HAP-1 (cell line): ENCODE results near the gene HOXA13.

ENCODE experiments used
- DNase-seq, 2 experiments: peaks; one replicate each; pipeline ENCODE4 v3.0.0-alpha.2; 2016 to 2020; ENCODE audit warnings: low spot score in 2 of 2
- H3K27me3 ChIP-seq: fragments of 250-450 bp; sonication (Bioruptor Pico); 2 replicates; pipeline ENCODE4 v1.5.1; 2020; ENCODE audit warnings: low read depth, mild to moderate bottlenecking, moderate library complexity
- H3K36me3 ChIP-seq: fragments of 250-450 bp; sonication (Bioruptor Pico); replicated peaks from 2 replicates; pipeline ENCODE4 v1.5.1; 2020; ENCODE audit warnings: mild to moderate bottlenecking
- H3K4me1 ChIP-seq: fragments of 250-450 bp; sonication (Bioruptor Pico); 2 replicates; pipeline ENCODE4 v1.5.1; 2020; ENCODE audit warnings: mild to moderate bottlenecking
- H3K4me3 ChIP-seq: fragments of 250-450 bp; sonication (Bioruptor Pico); 2 replicates; pipeline ENCODE4 v1.5.1; 2020; ENCODE audit warnings: mild to moderate bottlenecking, moderate library complexity
- H3K9me3 ChIP-seq: fragments of 250-450 bp; sonication (Bioruptor Pico); 2 replicates; pipeline ENCODE4 v1.5.1; 2020; ENCODE audit warnings: mild to moderate bottlenecking, moderate library complexity
- in situ Hi-C: fragments of 300-500 bp; cut with MboI; formaldehyde crosslinking; loops from 3 replicates; pipeline ENCODE4 v1.14.3; 2020; ENCODE audit warnings: low sequenced_read_pairs, inconsistent platforms, mixed read lengths

HOXA13 gene

DNA sequence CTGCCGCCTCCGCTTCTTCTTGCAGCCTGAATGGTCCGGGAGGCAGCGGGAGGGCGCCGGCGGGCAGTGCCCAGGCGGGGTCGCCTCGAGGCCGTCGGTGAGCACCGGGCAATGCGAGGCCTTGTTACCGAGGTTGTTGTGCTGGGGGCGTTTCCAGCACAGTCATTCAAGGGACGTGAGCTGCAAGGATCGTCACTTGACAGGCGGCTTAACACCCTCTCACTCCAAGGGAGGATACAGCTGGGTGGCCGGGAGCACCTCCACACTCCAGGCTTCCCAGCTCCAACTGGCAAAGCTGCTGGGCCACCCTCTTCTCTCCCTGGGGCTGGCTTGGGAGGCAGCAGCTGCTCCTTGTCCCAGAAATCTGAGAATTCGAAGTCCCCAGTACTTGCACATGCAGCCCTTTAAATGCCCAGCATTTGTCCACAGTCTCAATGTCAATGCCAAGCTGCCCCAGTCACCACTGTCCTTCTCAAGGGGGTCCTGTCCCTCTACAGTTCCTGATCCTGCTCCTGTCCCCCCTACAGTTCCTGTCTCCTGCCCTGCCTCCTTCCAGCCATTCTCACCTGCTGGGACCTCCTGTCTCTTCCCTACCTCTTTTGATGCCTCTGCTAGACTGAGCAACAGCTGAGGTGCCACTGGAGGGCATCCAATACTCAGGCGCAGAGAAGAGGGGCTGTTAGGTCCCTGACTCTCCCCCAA is 10.4 kb downstream of the HOXA13 start:
- Histone ChIP-seq H3K9me3 (no peaks in the 10 kb centered on the region), H3K4me1 (peaks cover 32% of the 10 kb centered on the region), H3K27me3 (no peaks in the 10 kb centered on the region), H3K4me3 (peak overlapping the region; percentile 60), H3K36me3 (peaks cover 27% of the 10 kb centered on the region)
- in situ Hi-C loops: no loop called here
- DNase-seq: peak; percentile 71 to 73

DNA sequence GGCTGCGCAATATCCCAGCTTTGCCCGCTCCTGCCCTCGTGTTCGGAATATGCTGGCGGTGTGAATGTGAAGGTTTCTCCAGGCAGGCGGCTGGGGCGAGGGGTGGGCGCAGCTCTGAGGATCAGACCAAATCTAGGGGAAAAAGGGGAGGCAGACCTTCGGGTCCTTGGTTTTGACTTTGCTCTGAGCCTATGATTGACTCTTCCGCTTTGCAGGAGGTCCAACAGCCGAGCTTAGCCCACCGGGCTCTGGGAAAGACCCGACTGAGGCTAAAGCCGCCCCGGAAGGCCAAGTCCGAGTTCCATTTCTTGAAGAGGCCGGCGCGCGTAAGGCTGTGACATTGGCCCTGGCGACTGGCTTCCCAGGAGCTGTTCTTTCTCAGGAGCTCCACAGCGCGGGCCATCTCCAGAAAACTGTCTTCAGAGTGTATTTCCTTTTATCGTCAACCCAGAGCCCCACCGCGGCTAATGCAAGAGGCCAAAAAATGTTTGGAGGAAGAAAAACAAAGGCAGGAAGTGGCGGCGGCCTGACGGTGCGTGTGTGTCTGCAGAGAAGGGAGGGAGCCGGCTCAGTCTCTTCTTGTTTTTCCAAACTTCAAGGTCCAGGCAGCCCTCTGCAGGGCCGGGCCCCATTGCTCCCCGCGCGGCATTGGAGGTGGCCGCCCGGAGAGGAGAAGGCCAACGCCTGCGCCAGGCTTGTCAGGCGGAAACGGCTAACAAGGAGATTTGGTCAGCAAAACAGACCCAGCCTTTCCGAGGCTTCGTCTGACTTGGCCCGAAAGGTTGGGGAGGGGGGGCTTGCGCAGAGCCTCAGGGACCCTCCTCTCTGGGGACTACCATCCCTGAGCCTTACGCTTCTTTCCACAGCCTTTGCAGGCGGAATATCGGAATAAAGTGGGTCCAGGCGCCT is 11.3 kb downstream of the HOXA13 start:
- Histone ChIP-seq H3K4me1 (peaks cover 29% of the 10 kb centered on the region), H3K36me3 (peaks cover 19% of the 10 kb centered on the region), H3K27me3 (no peaks in the 10 kb centered on the region), H3K9me3 (no peaks in the 10 kb centered on the region), H3K4me3 (peak overlapping the region; percentile 60)
- in situ Hi-C loops: no loop called here
- peak; percentile 34 to 58 for DNase-seq

DNA sequence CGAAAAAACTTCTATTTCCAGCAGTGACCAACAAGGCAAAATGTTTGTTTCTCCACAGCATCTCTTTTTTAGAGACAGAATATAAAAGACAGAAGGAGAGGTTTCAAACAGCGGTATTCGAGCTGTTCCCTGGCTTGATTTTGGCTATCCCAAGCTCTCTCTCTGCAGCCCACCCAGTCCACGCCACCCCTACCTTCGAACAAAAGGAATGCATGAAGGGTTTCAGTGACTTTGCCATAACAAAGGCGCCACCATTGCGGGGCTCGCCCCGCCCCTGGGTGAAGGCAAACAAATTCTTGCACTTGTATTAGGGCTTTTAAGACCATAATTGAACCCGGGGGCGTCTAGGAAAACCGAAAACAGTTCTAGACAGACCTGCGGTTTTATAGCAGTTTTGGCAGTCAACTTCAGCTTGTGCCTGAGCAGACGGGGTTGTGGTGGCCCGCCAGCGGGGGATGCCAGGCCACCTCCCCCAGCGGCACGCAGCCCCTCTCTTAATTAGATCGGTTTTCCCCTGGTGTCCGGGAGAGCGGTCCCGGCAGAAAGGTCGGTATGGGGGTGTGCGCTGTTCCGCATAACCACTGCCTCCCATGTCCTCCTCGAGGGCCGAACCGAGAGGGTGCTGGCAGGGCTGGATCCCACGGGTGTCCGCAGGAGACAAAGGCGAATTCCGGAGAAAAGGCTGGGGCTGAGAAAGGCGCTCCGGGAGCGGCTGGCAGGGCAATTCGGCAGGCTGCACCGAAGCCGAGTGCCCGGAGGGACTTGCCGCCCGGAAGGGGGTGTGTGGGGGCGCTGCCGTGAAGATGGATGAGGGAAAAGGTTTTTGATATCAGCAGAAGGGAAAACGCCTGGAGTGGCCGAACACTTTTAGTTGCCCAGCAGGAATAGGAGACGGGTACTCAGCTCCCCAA is 12.2 kb downstream of the HOXA13 start:
- Histone ChIP-seq H3K4me1 (peaks cover 32% of the 10 kb centered on the region), H3K9me3 (no peaks in the 10 kb centered on the region), H3K36me3 (peaks cover 12% of the 10 kb centered on the region), H3K27me3 (no peaks in the 10 kb centered on the region), H3K4me3 (peak overlapping the region; percentile 60)
- in situ Hi-C loops: no loop called here
- peak; percentile 94 to 96 for DNase-seq

DNA sequence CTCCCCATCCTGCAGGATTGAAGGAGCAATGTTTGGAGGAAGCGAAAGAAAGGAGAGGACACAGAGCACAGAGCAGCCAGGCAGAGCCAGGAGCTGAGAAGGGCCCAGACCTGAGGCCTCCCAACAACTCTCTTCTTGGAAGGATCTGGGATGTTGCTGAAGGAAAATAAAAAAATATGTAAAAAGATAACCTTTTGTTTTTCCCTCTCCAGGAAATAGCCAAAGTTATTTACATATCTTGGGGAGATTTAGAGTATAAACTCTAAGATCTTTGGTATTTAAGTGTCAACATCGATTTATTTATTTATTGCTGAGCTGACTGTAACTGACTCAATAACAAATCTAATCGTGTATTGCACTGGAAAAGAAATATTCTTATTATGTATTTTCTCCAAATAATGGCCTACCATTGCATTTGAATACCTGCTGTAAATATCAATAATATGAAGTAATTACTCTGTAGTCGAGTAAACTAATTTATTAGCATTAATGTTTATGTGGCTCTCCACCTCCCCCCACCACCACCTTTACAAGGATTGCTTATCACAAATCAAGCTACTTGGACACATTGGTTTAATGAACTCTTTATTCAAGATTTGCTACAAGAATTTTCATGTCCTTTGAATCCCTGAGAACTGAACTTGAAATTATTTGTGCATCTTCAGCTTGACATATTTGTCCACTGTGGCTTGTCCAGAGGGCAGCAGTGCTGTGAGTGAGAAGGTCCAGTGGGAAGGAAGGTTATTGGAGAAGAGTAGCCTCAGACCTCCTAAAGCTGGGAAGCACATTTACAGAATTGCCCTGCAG is 13.0 kb downstream of the HOXA13 start:
- H3K36me3 ChIP-seq: peaks cover 16% of the 10 kb centered on the region
- H3K9me3 ChIP-seq: no peaks in the 10 kb centered on the region
- peak; percentile 29 to 40 for DNase-seq
- peaks cover 35% of the 10 kb centered on the region for H3K4me1 ChIP-seq
- peak overlapping the region; percentile 60 for H3K4me3 ChIP-seq
- no peaks in the 10 kb centered on the region for H3K27me3 ChIP-seq
- in situ Hi-C loops: no loop called here

DNA sequence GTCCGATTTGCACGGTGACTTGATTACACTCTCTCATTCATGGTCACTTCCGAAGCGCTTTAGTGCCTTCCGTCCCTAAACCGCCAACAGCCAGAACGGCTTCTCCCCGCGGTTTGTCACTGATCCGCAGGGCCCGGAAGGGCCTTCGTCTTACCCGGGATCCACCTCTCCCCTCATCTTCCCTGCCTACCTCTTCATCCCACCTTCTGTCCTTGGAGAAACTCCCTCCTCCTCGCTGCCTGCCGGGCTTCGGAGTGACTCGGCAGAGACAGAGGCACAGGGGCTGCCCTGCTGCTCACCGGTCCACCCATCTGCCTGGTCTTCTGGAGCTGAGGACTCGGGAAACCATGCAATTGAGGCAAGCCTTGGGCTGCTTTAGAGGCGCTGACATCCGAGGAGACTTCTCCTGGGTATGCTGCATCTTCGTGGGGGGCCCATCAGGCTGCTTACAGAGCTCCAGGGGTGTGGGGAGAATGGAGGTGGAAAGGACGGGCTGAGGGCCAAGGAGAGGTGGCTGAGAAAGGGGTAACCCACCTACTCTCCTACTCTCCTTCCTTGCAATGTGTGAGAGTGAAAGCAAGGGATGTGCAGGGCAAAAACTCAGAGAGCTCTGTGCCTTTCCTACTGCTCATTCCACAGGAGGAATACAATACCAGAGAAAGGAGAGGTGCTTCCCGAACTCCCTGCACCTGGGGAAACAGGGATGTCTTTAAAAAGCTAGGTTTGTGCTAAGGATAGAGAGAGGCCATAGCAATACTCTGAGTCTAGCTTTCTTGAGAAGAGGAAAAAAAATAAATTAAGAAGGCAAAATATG is 13.8 kb downstream of the HOXA13 start:
- in situ Hi-C loops: no loop called here
- Histone ChIP-seq H3K27me3 (no peaks in the 10 kb centered on the region), H3K4me1 (peaks cover 35% of the 10 kb centered on the region), H3K9me3 (no peaks in the 10 kb centered on the region), H3K36me3 (peaks cover 12% of the 10 kb centered on the region), H3K4me3 (peak overlapping the region; percentile 60)
- DNase-seq: peak; percentile 67 to 70

DNA sequence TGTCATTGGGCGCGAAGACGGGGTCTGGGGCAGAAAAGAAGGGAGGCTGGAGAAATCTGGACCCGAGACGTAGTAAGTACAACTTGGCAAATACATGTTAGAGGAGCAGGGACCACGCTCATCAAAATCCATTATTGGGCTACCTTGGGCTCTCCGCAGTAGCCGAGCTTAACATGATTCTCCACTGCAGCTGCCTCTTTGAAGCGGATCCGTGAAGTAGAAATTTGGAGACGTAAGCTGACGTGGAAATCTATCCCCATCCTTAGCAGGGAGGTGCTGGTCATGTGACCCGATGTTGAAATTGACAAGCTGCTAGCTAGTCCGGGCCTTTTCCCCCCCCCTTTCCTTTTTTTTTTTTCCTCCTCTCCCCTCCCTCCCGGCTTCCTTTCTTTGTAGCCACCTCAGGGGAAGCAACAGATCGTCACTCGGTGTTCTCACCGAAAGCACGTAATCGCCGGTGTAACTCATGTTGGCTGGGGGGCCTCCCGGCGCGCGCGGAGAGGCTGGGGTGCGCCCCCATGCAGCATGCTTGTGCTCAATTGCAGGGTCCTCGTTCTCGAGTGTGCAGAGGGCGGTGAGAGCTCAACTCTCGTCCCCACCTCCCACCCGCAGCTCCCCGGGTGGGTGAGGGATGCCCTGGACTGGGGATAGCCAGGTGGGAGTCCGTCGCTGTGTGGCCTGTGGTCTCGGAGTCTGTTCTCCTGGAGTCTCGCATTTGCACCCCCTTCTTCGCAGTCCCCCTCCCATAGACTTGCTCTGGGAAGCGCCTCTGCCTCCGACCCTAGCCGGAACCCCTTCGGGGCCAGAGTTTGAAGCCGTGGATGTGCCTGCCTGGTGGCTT is 14.7 kb downstream of the HOXA13 start, which contains the start of gene HOXA11:
Gene HOXA11 (minus strand): TSS at position 220 of the 841 bp plus-strand sequence. CDS start 88 bp downstream, at position 132.
- no peaks in the 10 kb centered on the region for H3K9me3 ChIP-seq
- H3K4me3 ChIP-seq: peak within 1 kb of the TSS; percentile 60
- H3K27me3 ChIP-seq: no peaks in the 10 kb centered on the region
- DNase-seq: peak; percentile 87 to 97
- in situ Hi-C loops: no loop called here
- H3K4me1 ChIP-seq: peaks cover 40% of the 10 kb centered on the region
- H3K36me3 ChIP-seq: peaks cover 12% of the 10 kb centered on the region

DNA sequence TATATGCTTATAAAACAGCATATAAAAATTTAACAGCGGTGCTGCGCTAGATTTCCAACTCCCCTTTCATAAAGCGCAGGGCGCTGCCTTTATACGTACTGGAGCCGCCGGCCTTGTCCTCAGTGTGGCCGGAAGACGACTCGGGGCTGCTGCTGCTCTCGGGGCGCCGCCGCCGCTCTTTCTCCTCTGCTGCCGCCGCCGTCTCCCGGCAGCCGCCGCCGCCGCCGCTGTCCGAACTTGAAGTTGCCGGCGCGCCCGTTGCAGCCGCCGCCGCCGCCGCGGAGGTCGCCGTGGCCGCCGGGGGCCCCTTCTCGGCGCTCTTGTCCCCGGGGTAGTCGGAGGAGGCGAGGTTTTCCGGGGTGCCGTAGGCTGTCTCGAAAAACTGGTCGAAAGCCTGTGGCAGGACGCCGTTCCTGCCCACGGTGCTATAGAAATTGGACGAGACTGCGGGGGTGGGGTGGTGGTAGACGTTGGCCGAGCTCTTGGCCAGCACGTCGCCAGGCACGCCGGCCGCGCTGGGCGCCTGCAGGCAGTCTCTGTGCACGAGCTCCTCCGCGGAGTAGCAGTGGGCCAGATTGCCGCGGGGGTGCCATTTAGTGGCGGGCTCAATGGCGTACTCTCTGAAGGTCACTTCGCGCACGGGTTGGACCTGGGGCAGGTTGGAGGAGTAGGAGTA is 15.4 kb downstream of the HOXA13 start:
- Histone ChIP-seq H3K9me3 (no peaks in the 10 kb centered on the region), H3K36me3 (peaks cover 12% of the 10 kb centered on the region), H3K4me3 (peak overlapping the region; percentile 60), H3K4me1 (peaks cover 39% of the 10 kb centered on the region), H3K27me3 (no peaks in the 10 kb centered on the region)
- in situ Hi-C loops: no loop called here
- DNase-seq: peak; percentile 27 to 66

DNA sequence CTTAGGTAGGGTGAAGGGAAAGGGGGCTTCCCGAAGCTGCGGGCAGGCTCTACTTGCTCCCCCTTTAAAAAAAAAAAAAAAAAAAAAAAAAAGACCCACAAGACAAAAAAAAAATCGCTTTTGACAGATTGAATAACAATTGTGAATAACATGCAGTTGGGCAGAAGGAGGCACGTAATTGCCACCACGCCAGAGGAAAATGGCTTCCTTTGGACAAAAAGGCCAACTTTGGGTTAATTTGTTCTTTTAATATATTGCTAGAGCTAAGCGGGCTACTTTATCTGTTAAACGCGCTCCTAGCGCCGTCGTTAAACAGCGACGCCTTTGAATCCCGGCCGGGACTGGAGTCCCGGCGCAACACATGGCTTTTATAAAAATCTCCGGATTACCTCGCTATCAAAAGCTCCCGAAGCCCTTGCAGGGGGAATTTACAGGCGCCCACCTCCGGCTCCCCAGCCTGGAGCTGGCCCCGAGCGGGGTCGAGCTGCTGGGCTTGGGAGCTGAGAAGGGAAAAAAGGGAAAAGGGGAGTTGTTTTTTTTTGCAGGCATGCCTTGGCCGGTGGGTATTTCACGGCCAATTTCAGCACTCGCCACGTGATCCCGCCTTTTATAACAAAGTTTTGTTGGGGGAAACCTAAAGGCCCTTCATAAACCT is 16.1 kb downstream of the HOXA13 start:
- in situ Hi-C loops: no loop called here
- Histone ChIP-seq H3K9me3 (no peaks in the 10 kb centered on the region), H3K36me3 (peaks cover 12% of the 10 kb centered on the region), H3K27me3 (no peaks in the 10 kb centered on the region), H3K4me1 (peaks cover 35% of the 10 kb centered on the region), H3K4me3 (peak overlapping the region; percentile 60)
- DNase-seq: peak in 1 of 2 experiments; percentile 37

DNA sequence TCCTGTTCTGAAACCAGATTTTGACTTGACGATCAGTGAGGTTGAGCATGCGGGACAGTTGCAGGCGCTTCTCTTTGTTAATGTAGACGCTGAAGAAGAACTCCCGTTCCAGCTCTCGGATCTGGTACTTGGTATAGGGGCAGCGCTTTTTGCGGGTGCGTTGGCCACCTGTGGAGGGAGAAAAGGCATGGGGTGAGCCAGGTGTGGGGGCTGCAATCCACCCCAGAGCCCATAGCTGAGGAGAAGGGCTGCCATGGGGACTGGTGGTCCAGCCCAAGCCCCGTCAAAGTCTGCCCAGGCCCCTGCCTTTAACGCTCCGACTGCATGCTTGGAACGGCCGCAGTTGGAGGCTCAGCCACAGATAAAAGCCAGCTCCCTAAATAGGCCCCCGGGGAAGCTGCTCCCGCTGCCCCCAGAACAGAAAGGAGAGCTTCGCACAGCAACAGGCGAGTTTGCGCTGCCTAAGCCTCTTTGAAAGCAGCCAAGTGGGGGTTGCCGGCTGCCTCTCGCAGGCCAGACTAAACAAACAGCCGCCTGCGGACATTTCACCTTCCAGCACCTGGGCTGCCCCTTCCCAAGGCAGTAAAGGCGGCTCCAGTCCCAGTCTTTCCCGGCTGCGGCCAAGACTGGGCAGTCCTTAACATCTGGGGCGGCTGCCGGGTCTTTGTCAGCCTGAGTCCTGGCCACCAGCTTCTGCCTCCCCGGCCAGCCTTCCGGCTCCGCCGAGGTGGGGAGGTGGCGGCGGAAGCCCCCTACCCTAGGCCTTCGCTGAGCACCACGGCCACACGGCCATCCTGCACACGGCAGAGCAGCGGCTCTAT is 16.8 kb downstream of the HOXA13 start:
- in situ Hi-C loops: no loop called here
- peak; percentile 61 to 64 for DNase-seq
- H3K4me1 ChIP-seq: peaks cover 27% of the 10 kb centered on the region
- H3K4me3 ChIP-seq: peak overlapping the region; percentile 60
- no peaks in the 10 kb centered on the region for H3K9me3 ChIP-seq
- H3K27me3 ChIP-seq: no peaks in the 10 kb centered on the region
- H3K36me3 ChIP-seq: peaks cover 12% of the 10 kb centered on the region

DNA sequence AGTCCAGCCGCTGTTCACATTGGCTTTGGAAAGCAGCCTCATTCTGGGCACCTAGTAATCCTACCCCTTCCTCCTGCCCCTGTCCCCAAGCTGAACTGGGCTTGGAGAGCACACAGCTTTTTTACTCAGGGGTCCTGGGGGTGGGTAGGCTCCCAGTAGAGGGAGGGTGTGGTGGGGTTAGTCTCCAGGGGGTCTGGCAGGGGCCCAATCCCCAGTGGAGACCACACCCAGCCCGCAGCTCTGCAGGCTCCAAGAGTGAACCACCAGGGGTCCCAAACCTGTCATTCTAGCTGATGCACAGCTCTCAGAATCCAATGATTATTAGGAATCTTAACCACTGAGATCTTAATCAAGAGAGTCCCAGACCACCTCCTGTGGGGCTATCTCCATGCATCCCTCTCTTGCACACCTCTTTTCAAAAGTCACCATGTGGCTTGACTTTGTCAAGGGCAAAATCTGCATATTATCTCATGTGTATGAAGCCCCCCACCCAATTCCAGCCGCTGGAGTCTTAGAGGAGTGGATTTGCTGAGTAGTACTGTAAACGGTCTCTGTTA is 17.5 kb downstream of the HOXA13 start:
- in situ Hi-C loops: no loop called here
- Histone ChIP-seq H3K27me3 (no peaks in the 10 kb centered on the region), H3K4me1 (peaks cover 30% of the 10 kb centered on the region), H3K9me3 (no peaks in the 10 kb centered on the region), H3K36me3 (peaks cover 12% of the 10 kb centered on the region), H3K4me3 (peak overlapping the region; percentile 60)
- peak in 1 of 2 experiments; percentile 37 for DNase-seq
